ENCODE data around the gene INO80E.
"Not testable (repeated sequence)": the region's sequence is repeated elsewhere in the genome, so short reads cannot be mapped to it uniquely, and the experiment has no call there.

Gene INO80E

GRCh38 chr16:30033270-30033669 is 37.2 kb downstream of the INO80E start:
- no peak for DNase-seq

DNA sequence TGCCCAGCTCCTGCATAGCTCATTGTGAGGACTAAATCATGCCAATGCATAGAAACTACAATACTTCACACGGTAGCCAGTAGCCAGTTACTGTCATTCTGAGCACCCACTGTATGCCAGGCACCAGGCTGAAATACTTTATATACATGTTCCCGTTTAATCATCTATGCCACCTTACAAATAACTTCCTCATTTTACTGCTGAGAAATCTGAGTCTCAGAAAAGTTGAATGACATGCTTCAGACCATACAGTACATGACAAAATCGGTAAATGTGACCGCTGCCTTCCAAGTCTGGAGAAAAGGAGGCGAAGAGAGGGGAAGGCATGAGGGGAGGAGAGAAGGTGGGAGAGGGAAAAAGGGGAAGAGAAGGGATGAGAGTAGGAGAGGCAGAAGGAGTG is 44.2 kb downstream of the INO80E start:
- DNase-seq: no peak

DNA sequence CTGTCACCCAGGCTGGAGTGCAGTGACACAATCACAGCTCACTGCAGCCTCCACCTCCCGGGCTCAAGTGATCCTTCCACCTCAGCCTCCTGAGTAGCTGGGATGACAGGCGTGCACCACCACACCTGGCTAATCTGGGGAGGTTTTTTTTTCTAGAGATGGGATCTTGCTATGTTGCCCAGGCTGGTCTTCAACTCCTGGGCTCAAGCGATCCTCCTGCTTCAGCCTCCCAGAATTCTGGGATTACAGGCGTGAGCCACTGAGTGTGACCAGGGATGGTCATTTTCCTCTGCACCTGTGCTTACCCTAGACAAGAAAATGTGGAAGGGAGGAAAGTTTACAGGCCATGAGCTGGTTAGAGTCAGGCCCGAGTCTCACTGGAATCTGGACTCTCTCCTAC is 44.6 kb downstream of the INO80E start:
- not testable (repeated sequence) for DNase-seq

DNA sequence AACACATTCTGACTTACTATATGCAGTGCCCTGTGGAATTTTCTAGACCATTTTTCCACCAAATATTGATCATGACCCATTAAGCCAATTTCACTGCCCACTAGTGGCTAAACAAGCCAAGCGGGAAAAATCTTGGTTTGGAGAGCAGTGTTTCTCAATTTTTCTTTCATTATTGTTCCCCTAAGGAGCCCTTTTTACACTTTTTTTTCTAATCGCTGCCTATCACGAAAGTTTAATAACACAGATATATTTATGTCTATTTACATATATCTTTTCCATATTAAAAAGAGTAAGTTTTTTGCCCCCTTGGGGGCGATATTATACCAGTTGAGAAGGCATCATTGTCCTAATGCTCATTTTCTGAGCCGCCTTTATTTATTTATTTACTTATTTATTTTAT is 45.8 kb downstream of the INO80E start:
- no peak for DNase-seq

DNA sequence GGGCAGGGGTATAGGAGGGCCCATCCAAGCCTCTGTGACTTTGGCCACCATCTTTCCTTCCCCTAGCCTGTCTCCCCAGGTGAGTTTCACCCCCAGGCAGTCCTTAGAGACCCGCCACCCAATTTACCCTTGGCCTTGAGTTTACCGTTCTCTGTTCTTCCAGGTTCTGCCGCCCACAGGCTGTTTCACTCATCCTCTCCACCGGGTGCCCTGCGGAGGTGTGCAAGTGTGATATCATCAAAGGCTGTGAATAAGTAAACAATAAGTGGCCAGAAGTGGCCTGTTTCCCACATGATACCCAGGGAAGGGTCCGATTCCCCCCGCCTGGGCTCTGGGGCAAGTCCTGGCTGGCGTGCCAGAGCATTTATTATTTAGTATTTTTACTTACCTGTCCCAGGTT is 50.1 kb downstream of the INO80E start:
- DNase-seq: no peak

DNA sequence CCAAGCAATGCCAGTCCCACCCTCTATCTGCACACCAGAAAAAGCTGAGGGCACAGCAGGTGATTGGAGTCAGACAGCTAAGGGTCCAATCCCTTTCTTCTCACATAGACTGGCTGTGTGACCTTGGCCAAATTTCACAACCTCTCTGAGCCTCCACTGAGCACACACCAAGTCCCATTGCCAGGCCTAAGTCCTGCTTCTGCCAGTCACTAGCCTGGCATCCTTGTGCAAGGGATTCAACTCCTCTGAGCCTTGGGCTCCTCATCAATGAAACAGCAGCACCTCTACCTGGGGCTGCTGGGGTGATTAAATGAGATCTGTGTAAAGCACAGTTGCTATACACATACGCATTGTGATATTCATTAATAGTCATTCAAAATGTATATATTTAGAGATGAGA is 50.5 kb downstream of the INO80E start:
- no peak for DNase-seq

- no peak for DNase-seq
These were observed 53.8 kb downstream of the INO80E start for GRCh38 chr16:30049871-30050270.

GRCh38 chr16:30051518-30051917 is 55.5 kb downstream of the INO80E start:
- no peak for DNase-seq

DNA sequence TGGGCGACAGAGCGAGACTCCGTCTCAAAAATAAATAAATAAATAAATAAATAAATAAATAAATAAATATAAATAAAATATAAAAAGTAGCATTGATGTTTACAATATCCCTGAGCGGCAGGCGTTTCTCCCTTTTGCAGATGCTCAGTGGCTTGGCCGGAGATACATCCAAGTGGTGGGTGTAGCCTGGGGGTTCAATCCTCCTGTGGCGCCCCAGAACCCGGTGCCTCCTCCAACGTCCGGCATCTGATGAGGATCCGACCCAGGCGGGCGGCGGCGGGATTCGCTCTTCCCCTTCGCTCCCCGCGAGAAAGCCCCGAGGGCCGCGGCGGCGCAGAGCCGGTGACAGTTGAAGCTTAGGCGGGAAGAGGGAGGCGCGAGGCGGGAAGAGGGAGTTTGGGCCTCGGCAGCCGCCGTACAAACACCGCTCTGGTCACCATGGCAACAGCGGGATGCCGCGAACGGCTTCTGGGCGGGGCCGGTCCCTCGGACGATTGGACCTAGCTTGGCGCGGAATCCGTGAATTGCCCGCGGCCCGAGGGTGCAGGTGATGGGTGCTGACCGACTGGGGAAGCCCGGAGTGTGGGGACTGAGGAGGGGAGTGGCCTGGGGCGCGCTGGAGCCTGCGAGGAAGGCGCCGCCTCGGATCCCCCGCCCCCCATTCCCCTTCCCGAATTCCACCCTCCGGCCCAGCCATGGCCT is 56.8 kb downstream of the INO80E start:
- DNase-seq: peak; percentile 91

- no peak for DNase-seq
These were observed 57.5 kb downstream of the INO80E start for GRCh38 chr16:30053376-30054015.

- no peak for DNase-seq
These were observed 58.4 kb downstream of the INO80E start for GRCh38 chr16:30054451-30054850.

DNA sequence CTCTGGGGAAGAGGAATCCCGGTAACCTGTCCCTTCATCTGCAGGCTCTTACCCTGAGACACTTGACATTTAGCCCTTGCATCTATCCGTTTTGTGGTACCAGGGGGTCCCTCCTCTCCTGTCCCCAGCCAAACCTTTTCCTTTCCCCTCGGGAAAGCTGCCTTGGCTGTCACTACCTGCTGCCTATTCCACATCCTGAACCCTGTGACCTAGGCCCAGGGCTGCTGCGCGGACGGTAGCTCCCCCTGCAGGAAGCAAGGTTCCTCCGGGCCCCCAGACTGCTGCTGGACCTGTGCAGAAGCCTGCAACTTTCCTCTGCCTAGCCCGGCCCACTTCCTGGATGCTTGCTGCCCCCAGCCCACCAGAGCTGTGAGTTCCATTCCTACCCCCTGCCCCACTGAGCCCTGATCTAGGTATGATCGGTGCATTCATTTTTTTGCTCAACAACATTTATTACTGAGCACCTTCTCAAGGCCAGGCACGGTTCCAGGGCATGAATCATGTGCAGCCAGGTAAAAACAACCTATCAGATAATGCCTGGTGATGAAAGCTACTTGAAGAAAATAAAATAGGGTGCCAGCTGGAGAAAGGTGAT is 59.0 kb downstream of the INO80E start:
- DNase-seq: peak; percentile 35
